M059J (cell line): ENCODE data around the gene CST9. TPM values are rescaled to one million over a fixed set of nuclear protein-coding genes. Genes with fewer than 3 reads are reported as not detected.

Experiments
- total RNA-seq: library from RNA; depleted of rRNA; stranded (reverse); fragments of >200 nt; shearing (Covaris generic); gene quantifications from 2 replicates; pipeline ENCODE4 v1.2.3, GENCODE V29; 2014; rRNA removed

Gene CST9
- total RNA-seq, 1 experiment from 2014 or later = not detected

Other genes with a start within 250 kb of the CST9 start
- 16.6 and 23.9 TPM in 2 replicates for gene GZF1, start 243.7 kb downstream of the CST9 start, total RNA-seq
- 7.4 and 9.6 TPM in 2 replicates for gene NAPB, start 184.4 kb downstream of the CST9 start, total RNA-seq
- not detected in 2 replicates for gene CSTL1, start 166.2 kb downstream of the CST9 start, total RNA-seq
- not detected in 2 replicates for gene CST11, start 153.0 kb downstream of the CST9 start, total RNA-seq
- not detected in 2 replicates for gene CST8, start 114.8 kb downstream of the CST9 start, total RNA-seq
- gene CST9L, start 37.4 kb downstream of the CST9 start, total RNA-seq = not detected in 2 replicates
- 330 and 411 TPM in 2 replicates for gene CST3, start 32.0 kb upstream of the CST9 start, total RNA-seq
- gene CST4, start 83.1 kb upstream of the CST9 start, total RNA-seq = 1.1 TPM in 1 of 2 replicates, not detected in the other
- 2.6 and 5.0 TPM in 2 replicates for gene CST1, start 145.0 kb upstream of the CST9 start, total RNA-seq
- not detected in 2 replicates for gene CST2, start 220.8 kb upstream of the CST9 start, total RNA-seq